HK-2 (cell line): ENCODE measurements around the gene CLDN34.

ENCODE experiments used
- DNase-seq: peaks from one replicate; pipeline ENCODE4 v3.0.0-alpha.2; 2018; ENCODE audit not compliant: unreplicated experiment

The CLDN34 gene, protein sequence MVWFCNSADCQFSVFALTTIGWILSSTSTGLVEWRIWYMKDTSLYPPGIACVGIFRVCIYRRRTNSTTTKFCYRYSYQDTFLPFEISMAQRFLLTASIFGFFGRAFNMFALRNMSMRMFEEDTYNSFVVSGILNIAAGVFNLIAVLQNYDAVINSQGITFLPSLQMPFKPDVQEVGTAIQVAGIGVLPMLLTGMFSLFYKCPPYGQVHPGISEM

DNA sequence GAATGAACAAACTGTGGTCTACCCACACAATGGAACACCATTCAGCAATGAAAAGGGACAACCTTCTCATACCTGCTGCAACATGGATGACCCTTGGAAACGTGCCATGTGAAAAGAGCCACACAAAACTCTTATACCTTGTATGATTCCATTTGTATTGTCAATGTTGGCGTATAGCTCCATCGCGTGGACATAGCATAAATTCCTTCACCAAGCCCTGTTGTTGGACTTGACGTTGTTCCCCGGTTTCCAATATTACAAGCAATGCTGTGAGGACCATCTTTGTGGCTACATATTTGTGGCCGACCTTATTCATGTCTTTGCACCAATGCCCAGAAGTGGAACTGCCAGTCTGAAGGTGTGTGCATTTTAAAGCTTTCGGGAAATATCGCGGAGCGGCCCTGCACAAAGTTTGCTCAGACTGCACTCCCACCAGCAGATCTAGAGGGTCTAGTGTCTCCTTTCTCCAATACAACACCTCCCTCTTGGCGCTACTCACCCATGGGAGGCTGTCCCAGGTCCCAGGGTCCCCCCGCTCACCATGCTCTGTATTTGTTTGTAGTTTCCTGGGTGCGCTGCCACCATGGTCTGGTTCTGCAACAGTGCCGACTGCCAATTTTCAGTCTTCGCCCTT, at the start of gene CLDN34:
TSS of gene CLDN34 (plus strand) at position 584 of the 634 bp plus-strand sequence. CDS start at position 584, 0 bp downstream.
- DNase-seq = no peak

DNA sequence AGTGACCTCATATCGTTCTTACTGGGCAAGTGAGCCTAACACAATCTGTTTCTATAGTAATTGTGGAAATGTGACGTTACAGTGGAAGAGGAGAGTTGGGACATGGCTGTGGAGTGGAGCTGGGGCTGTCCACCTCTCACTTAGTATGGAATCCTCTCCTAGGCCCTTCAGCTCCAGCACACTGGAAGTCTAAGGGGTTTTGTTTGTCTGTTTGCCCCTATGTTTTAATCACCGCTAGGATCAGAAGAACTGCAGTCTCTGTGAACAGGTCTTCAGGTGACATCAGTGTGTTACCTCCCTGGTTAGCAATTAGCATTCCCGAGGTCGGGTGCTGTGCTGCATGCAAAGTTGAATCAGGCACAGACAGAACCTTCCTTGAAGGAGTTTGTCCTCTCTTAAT, 49.3 kb upstream of the CLDN34 start:
- DNase-seq = no peak

DNA sequence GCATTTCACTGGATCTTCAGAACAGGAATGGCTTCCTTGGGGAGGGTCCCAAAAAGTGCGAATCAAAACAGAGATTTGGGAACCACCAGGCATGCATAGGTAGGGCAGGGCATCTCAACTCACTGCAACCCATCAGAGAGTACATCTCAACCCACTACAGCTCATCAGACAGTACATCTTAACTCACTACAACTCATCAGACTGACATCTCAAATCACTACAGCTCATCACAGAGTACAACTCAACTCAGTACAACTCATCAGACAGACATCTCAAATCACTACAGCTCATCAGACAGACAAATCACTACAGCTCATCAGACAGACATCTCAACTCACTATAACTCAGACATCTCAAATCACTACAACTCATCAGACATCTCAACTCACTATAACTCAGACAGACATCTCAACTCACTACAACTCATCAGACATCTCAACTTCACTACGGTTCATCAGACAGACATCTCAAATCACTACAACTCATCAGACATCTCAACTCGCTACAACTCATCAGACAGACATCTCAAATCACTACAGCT, 47.5 kb upstream of the CLDN34 start:
- DNase-seq = no peak

DNA sequence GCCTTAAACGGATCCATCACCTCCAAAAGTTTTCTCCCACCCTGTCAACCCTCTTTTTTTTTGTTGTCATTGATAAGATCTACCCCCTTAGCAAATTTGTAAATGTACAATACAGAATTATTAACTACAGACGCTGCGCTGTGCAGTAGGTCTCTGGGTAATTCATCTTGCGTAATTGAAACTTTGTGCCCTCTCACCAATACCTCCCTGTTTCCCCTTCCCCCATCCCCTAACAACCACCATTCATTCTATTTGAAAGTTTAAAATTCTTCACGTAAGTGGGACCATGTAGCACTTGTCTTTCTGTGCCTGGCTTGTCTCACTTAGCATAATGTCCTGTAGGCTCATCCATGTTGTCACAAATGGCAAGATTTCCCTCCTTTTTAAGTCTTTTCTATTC, 45.8 kb upstream of the CLDN34 start:
- no peak for DNase-seq

DNA sequence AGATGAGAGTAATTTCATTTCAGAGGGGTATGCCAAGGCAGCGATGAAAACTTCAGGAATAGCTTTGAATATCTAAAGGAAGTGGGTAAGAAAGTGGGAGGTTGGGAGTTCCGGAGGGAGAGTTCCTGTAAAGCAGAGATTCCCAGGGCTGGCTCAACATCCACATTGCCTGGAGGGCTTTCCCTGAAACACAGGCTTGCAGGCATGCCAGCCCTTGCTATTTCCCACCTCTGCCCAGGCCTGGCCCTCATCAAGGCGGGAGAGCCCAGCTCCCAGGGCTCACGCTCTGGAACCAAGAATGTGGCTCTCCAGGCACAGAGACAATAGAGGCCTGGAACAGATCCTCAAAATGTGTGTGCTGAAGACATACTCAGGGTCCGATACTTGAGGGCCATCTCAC, 43.8 kb upstream of the CLDN34 start:
- no peak for DNase-seq

DNA sequence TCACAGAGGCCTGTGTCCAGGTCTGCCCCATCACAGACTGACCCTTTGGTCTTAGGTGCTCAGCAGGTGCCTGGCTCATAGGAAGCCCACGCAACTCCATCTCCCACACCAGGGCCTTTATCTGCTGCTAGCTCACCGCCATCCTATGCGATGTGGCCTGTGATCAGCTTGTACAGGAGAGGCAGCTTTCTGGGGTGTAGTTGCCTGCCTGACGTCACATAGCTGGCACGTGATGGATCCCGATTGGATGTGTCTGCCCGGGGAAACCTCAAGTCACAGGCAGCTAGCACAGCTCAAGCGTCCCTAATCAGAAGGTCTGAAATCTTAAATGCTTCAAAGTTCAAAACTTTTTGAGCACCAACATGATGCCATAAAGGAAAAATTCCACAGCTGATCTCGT, 41.2 kb upstream of the CLDN34 start:
- DNase-seq = no peak

DNA sequence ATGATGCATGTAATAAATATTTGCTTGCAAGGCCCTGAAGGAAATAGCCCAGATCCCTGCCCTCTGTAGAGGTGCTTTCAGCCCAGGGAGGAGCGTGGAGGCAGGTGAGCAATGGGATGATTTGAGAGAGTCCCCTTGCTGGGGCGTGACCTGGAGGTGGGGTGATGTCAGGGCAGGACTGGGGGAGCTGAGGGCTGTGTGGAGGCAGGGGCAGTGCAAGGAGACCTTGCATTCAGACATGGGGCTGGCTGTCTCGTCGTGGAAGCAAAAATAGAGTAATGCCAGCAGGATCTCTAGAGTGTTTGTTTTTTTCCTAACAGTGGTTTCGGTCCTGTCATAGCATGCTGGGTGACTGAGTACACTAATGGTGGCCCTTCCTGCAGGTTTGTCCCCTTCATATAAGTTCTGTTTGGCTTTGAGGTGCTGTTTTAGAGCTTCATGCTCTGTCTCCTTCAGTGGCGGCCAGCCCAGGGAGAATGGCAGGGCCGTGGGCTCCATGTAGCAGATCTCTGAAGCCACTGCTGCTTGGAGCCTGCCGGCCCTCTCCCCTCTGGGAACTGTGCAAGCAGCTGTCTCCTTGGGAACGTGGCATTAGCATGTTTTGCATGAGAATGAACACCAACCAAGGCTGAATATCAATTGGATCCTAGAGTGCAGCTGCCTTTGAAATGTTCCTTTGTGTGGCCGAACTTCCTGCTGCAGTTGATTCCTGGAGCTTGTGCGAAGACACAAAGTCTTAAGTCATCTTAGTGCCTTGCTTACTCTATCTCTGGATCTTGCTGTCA, 39.3 kb upstream of the CLDN34 start:
- no peak for DNase-seq

DNA sequence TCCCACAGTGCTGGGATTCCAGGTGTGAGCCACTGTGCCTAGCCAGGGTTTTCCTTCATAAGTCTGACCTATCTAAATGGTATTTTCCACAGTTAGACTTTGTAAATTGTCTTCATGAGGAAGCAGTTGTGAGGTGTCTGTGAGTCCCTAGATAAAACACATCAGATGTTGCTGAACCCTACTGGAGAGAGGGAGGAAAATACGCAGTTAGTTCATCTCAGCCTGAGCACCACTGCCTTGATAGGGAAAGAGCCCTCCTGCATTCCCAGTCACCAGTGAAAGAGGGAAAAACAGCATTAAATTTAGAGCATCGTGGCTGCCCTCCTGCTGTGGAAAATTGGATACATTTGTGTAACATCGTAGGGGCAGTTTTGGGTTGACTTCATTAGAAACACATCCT, 31.7 kb upstream of the CLDN34 start:
- DNase-seq = no peak

DNA sequence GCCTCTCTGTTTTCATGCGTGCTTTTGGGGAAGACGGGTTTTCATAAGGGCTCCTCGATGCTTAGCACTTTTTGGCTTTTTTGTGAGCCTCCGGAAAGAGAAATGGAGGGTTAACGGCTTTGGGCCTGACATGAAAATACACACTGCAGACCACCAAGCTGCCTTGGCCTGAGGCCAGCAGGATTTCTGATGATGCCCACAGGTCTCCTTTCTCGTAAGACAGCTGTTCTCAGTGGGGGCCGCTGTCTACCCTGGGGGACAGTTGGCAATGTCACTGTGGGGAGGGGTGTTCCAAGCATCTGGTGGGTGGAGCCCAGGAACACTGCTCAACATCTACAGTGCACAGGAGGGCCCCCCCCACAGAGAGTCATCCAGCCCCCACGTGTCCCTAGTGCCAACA, 29.4 kb upstream of the CLDN34 start:
- DNase-seq = no peak

DNA sequence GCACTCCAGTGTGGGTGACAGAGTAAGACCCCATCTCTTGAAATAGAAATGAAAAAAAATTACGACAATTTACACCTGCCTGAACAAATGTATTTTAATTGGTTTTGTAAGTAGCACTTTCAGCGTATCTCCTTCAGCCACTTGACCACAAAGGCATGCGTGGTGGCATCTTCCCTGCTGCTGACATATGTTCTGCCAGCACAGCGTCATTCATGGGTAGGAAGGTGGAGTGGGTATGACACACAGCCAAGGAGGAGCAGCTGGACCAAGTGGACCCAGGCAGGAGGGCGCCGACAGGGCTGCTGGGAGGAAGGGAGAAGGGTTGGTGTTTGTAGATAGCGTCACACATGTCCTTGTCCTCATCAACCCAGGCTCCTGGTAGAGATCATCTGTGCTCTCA, 28.6 kb upstream of the CLDN34 start:
- no peak for DNase-seq

DNA sequence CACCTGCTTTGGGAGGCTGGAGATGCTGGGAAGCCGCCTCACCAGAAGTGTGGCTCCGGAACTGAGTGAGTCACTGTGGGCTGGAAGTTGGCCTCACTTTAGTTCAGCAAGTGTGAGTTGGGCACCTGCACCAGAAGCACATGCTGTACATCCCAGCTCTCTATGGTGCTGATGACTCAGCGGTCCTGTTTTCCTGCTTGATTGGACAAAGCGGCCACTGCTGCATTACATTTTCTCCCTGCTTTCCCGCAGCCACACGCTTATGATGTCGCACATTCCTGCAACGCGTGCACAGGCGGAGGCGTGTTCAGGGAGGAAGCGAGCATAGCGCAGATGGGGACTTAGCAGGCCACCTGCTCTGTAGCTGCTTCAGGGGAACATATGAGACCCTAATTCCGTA, 26.7 kb upstream of the CLDN34 start:
- peak; percentile 74 for DNase-seq

DNA sequence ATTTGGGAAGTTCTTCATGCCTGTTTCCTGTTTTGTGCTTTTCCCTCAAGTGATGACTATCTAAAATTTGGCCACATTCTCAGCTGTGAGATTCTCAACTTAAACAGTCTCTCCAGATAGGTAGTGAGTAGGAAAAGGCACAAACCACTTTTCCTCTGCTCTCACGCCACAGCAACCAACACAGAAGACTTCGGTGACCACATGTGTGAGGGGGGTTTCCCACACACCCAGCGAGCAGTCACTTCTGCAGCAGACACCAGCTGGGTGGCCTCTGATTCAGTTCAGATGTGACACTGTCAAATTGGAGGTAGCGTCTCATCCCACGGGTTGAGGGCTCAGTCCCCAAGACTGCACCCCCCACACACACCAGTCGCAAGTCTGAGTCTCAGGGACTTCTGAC, 25.1 kb upstream of the CLDN34 start:
- DNase-seq = no peak

DNA sequence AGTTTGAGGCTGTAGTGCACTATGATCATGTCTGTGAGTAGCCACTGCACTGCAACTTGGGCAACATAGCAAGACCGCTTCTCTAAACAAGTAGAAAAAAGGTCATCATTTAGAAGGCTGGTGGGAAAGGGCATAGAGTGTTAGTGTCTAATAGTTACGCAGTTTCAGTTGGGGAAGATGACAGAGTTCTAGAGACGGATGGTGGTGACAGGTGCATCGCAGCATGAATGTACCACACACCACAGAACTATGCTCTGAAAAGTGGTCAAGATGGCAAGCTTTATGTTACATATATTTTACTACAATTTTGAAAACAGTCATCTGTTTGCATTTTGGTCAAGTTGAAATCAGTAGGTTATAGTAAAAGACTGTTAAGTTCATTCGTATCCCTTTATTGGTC, 23.7 kb upstream of the CLDN34 start:
- no peak for DNase-seq

DNA sequence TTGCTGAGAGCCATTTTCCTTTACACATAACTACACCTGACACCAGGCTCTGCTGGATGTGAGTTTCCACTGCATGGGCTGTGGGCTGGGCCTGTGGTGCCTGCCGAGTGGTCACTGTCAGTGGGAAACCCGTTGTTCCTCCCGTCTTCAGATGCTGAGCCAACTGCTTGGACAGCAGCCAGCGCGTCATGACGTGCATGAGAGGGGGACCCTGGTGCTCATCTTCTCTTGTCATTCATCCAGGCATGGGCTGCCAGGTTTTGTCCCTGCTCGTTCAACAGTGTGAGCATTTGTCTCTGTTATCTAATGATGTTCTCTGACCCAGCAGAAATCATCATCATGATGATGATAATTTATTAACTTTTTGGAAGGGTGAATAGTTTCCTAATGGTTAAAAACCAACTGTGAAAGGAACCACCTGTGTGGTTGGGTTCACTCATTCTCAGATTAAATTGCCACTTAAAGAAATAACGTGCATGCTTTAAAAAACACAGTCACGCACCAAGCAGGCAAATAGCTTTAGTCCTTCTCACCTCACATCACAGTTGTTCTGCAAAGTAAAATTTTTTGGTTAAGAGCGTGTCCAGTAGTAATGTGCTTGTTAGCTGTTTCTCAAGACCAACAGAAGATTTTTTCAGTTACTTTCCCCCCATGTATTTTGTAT, 19.9 kb upstream of the CLDN34 start:
- DNase-seq = no peak

DNA sequence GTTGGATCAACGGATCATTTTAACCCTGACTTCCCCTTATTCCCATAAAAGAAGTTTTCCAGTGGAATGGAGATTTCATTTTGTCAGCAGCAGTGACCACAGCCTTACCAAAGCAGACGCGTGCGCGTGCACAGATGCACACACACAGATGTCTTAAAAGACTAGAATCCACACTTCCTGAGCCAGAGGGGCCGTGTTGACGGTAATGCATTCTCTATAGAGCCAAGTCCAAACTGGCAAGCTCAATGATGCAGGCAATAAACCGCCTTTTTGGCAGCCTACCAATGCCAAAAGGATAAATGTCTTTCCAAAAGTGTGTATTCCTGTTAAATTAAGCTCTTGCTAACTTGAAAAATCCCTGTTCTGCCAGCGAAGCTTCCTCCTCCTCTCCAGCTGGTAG, 18.8 kb upstream of the CLDN34 start:
- no peak for DNase-seq

DNA sequence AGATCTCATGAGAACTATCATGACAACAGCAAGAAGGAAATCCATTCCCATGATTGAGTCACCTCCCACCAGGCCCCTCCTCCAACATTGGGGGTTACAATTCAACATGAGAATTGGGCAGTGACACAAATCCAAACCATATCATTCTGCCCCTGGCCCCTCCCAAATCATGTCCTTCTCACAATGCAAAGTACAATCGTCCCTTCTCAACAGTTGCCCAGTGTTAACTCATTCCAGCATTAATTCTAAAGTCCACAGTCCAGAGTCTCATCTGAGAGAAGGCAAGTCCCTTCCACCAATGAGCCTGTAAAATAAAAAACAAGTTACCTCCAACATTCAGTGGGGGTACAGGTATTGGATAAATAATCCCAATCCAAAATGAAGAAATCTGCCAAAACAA, 14.9 kb upstream of the CLDN34 start:
- no peak for DNase-seq

DNA sequence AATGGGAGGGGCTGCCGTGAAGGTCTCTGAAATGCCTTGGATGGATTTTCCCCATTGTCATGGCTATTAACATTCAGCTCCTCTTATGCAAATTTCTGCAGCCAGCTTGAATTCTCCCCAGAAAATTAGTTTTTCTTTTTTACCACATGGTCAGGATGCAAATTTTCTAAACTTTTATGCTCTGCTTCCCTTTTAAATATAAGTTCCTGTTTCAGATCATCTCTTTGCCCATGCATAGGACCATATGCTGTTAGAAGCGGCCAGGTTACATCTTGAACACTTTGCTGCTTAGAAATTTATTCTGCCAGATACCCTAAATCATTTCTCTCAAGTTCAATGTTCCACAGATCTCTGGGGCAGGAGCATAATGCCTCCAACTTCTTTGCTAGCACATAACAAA, 13.8 kb upstream of the CLDN34 start:
- no peak for DNase-seq

DNA sequence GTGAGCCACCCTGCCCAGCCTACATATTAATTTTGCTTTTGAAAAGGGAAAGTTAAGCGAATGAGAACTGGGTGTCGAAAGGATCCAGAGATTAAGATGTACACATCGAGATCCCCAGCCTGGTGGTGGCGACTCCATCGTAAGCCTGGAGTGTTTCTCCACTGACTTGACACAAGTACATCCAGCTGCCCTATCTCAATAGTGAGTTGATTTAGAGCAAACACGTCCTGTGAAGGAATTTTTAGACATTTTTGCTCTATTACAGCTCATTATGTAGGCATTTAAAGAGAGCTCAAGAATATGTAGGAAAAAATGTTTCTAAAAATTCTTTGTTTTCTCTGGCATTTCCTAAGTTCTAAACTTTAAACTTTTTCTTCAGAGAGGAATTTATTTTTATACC, 11.7 kb upstream of the CLDN34 start:
- DNase-seq = no peak

DNA sequence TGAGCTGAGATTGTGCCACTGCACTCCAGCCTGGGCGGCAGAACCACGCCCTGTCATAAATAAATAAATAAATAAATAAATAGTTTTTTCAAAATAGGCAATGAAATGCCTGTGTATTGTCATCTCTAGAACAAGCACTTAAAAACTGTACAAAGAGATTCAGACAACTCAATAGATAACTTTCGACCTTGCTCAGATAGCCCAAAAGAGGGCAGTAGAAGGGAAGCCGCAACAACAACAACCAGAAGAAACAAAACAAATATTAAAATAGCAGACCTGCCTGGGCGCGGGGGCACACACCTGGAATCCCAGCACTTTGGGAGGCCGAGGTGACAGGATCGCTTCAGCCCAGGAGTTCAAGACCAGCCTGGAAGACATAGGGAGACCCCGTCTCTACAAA, 9.4 kb upstream of the CLDN34 start:
- no peak for DNase-seq

DNA sequence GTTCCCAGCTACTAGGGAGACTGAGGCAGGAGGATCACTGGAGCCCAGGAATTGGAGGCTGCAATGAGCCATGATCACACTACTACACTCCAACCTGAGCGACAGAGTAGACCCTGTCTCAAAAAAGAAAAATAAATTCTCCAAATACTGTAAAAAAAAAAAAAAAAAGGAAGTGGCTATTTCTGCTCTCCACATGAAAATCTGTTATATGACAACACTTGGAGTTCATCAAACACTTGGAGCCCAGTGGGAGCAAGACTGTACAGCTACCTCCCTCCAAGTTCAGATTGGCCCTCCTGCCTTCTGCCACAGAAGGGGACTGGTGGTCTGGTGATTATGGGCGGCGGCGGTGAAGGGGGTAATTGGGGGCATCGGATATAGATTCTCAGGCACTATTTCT, 9.0 kb upstream of the CLDN34 start:
- DNase-seq = no peak

DNA sequence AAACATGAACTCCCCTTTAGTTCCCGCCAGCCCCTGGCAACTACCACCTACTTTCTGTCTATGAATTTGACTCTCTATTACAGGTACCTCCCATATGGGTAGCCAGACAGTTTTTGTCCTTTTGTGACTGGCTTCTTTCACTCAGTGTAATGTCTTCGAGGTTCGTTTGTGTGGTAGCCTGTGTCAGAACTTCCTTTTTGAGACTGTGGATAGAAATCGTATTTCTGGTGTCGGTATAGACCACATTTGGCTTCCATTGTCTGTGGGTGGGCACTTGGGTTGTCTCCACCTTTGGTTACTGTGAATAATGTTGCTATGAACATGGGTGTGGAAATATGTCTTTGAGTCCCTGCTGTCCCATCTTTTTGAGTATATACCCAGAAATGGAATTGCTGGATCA, 5.4 kb upstream of the CLDN34 start:
- DNase-seq = no peak

DNA sequence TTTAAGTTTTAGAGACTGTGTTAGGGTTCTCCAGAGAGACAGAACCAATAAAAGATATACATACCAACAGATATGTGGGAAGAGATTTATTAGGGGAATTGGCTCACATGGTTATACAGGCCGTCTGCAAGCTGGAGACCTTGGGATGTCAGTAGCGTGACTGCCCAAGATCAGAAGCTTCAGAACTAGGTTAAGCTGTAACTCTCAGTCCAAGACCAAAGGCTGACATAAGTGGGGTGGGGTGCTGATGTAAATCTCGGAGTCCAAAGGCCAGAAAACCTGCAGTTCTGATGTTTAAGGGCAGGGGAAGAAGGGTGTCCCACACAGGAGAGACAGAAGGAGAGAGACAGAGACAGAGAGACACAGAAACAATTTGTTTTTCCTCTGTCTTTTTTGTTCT, 10.5 kb downstream of the CLDN34 start:
- no peak for DNase-seq
